Fibroblast of skin of abdomen (primary cell): ENCODE results near the gene PSME1.

Source experiments
- DNase-seq: peaks from one replicate; pipeline ENCODE4 v3.0.0-alpha.2; 2013

Gene PSME1

DNA sequence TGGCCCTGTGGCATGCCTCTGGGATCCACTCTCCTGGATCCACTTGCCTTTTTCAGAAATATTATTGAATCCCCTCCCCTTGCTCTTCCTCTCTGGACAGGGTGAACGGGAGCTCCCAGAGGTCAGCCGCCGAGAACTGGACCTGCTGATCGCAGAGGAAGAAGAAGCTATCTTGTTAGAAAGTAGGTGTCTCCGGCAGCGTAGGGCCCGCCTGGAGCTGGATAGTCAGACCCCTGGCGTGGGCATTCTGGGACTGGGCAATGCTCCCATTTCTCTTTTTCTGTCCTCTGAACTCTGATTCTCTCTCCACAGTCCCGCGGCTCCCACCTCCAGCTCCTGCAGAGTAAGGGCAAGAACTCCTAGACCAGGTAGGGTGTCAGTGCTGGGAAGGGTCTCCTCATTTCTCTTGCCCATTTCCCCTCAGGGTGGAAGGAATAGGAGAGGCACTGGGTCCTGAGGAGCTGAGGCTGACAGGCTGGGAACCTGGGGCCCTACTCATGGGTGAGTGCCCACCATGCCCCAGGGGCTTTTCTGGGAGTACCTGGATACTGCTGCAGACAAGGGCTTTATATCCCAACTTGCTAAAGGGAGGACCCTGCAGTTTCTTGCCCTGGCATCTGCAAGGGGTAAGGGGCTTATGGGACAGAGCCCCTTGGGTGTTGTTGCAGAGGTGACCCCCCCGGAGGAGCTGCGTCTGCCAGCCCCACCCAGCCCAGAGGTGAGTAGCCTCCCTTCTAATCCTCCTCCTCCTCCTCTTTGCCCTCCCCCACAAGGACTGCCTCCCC, 41.2 kb downstream of the PSME1 start:
- DNase-seq: no peak

DNA sequence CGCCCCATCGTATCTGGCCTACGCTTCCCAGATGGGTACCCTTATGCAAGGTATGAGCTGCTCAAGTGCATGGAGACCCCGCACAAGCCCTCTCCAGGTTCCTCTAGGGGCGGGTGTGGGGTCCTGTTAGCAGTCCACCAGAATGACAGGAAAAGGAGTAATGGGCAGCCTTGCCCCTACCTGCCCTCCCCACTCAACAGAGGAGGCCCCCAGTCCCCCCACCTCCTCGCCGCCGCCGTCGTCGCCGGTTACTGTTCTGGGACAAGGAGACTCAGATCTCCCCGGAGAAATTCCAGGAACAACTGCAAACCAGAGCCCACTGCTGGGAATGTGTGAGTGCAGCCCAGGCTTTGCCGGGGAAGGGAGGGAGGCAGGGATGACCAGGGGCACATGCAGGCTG, 41.9 kb downstream of the PSME1 start:
- no peak for DNase-seq

- DNase-seq: no peak
Observed at GRCh38 chr14:24178399-24179178, 42.6 kb downstream of the PSME1 start.

DNA sequence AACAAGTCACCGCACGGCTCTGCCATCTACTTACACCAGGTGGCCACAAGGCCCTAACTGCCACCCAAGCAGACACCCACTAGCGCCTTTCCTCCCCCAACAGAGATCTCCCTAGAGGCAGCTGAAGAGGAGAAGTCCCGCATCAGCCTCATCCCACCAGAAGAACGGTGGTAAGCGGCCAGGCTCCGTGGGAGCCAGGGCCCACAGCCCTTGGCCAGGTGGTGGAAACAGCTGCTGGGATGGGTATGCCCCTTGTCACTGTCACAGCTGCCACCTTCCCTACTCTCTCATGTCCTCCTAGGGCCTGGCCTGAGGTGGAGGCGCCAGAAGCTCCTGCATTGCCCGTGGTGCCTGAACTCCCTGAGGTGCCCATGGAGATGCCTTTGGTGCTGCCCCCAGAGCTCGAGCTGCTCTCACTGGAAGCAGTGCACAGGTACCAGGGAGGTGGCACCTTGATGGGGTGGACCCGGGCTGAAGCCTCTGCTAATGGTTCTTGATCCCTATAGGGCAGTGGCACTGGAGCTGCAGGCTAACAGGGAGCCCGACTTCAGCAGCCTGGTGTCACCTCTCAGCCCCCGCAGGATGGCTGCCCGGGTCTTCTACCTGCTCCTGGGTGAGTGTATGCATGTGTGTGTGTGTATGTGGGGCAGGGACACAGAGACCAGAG, 43.4 kb downstream of the PSME1 start:
- no peak for DNase-seq

DNA sequence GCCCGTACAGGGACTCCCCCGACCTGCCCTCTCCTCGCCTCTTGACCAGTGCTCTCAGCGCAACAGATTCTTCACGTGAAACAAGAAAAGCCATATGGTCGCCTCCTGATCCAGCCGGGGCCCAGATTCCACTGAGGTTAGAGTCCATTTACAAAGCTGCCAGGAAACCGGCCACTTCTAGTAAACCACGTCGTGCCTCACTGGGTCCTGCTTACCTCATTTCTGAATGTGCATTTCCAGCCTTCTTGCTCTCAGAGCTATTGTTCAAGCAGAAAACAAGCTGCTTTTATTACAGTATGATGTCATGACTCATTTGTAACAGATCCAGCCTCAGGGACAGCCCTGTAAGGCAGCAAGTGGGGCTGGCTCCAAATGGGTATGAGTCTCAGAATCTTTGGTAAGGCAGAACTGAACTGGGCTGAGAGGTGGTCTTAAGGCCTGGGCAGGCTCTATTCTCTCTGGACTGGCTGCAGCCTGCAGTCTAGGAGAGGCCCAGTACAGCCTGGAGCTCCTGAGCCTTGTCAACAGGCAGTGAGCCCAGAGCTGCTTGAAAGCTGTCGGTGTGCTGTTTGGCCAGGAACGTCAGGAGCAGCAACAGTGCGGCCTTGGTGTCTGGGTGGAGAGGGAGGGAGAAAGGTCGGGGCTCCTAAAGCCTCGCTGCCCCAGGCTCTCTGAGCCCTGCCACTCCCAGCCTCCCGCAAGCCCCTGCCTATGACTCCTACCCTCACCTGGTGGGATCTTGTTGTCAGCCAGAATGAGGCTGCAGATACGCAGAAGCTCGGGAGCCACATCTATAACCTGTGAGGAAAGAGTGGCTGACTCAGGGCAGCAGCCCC, 44.2 kb downstream of the PSME1 start:
- DNase-seq: peak; percentile 59

- no peak for DNase-seq
Observed at GRCh38 chr14:24181371-24182077, 45.5 kb downstream of the PSME1 start.

DNA sequence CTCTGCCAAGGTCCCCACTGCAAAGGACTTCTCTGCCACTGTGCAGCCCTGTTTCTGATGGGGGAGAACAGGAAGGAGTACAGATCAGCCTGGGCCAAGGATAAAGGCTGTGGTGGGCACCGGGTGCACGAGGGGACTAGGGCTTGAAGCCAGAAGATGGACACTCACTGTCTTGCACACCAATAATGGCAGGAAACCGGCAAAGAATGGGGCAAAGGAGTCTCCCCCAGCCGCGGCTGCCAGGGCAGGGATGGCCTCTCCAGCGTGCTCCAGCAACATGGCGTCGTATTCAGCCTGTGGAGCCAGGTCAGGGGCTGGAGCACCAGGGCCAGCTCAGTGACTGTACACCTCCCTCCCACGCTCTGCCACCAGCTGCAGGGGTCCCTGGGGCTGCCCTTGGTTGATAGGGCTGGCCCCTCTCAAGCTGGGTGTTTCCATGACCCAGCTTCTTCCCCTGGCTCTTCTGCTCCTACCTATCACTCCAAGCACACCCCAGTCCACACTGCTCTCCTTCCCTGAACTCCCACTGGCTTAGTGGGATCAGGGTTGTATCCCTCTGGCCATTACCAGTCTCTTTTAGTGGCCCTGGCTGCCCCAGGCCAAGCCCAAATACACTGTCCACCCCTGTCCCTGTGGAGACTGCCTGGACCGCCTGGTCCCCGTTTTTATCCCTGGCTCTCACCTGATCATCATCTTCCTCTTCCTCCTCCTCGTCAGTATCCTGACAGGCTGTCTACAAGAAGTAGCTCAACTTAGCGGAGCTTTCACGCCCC, 46.3 kb downstream of the PSME1 start:
- DNase-seq: no peak

DNA sequence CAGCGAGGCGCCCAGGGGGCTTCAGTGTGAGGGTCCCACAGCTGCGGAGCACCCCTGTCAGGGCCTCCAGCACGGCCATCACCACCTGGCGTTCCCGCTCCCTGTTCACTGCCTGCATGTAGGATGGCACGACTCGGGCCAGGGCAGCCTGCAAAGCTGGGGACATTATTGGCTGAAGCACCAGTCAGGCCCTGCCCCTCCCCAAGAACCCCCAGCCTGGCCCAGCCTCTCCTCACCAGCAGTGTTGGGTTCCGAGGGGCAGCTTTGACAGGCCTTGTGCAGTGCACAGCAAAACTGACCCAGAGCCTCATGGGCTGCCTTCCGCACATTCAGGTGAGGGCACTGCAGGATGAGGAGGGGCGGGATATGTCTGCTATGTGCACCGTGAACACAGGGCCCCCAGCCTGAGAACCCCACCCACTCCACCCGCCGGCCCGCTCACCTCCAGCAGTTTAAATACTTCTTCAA, 47.1 kb downstream of the PSME1 start:
- DNase-seq: no peak

GRCh38 chr14:24184104-24184970, 48.3 kb downstream of the PSME1 start:
- no peak for DNase-seq

DNA sequence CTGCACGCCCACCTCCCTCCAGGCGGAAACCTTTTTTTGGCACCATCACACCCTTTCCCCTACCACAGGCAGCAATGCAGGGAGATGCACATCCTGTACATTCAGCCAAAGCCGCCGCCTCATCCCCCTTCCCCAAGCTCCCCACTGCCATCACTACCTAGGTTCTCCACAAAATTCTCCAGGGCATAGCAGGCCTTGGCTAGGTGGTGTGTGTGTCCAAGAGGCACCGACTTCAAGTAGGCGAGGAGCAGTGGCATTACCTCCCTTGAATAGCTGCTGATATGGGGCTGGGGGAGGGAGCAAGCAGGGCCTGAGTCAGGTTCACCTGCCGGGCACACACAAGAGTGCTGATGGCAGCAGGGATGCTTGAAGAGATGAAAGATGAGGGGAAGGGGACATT, 49.0 kb downstream of the PSME1 start:
- no peak for DNase-seq

DNA sequence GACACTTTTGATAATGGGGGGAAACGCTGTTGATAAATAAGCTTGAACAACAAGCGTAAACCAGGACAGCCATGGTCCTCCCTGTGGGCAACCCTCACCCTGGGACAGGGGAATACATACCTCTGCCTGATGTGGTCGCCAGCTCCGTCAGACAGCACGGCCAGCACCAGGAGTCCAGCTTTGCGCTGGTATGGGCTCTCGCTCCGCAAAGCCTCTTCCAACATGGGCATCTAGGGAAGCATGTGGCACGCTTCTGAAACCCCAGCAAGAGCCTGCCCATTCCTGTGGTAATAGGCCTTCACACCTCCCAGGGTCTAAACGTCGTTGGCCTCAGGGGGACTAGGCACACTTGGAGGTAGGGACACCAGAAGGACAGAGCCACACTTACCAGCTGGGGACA, 49.7 kb downstream of the PSME1 start:
- no peak for DNase-seq

DNA sequence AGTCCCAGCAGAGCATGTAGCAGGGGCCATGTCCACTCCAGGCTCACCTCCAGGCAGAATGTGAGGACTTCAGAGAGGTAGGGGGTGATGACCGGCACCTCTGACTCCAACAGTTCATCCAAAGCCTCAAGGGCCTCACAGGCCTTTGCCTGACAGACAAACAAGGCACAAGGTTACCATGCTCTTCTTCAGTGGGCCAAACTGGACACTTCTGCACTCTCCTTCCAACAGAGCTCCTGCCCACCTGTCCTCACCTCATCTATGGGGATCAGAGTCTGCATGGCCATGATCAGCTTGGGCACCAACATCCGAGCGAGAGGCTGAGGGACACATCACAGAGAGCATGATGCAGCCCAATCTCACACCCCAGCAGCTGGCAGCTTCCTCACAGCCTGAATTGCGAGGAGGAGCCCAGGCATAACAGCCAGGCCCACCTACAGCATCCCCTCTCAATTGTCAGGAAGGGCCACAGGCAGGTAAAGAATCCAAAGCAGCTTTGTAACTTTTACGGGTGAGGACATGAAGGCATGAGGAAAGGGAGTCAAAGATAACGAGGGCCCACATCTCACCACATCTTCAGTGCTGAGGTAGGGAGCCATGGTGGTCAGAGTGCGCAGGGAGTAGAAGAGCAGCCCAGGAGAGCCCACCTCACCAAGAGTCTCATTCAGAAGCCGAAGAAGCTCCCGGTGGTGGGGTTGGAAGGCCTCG, 51.0 kb downstream of the PSME1 start:
- no peak for DNase-seq

DNA sequence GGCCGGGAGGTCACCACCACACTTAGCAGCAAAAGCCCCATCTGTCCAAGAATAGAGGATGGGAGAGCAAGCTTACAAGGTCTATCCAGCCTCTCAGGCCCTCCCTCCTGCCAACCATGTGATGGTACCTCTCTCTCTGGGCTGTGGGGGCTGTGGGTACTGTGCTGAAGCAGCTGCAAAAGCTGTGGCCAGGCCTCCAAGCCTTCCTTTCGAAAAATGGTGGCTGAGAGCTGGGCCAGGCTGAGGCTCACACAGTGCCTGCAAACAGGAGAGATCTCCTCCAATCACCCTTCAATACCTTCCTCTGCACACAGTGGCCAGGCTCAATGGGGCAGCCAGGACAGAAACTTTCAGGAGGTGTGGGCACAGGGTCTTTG, 51.5 kb downstream of the PSME1 start:
- DNase-seq: no peak
